ENCODE results near the gene PRDM5.

PRDM5 gene

DNA sequence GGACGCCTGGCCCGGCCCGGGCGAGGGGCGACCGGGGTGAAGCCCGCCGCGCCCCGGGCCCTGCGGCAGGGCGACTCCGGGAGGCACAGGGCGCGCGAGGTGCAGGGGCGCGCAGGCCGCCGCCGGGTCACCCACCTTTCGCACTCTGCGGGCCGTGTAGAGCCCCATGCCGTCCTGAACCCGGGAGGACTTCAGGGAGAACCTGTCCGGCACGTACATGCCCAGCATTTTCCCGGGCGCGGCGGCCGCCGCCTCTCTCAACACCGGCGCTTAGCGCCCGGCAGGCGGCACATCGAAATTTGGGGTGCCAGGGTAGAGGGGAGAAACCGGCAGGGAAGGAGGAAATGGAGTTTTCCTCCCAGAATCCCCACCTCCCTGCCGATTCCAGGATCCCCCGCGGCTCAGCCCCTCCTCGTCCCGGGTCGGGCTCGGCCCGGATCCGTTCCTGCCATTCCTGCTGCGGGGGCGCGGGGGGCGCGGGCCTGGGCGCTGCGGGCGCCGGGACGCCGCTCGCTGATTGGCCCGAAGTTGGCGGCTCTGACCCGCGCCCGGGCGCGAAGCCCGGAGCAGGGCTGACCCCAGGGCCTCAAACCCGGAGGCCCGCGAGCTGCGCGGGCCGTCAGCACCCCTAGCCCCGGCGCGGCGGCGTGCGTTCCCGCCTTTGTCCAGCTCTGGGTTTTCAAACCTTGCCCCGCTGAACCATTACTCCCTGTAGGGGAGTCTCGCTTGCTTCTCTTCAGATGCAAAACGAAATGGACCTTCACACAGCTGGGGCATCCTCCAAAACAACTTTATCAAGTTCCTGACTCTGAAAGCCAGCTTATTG, at the start of gene PRDM5:
Gene PRDM5, minus strand, starts transcription at position 346 of the 826 bp plus-strand sequence. Its CDS starts 118 bp downstream, at position 228.
- peak; percentile 31 for DNase-seq

DNA sequence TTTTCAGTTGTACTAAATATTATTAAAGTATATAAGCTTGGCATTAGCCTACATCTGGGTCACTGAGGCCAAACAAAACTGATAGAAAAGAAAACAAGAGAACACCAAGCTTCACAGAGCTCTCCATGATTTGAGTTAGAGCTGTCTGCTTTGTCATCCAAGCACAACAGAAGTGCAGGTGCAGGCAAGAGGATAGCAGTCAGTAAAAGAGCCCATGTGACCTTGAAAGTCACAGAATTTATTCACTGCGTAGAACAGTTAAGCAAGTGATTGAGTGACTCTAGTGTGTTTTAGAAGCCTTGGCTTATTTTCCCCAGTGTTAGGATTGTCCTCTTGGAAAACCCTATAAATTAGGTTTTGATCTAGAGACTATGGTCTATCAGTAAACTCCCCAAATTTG, 49.4 kb upstream of the PRDM5 start:
- no peak for DNase-seq

DNA sequence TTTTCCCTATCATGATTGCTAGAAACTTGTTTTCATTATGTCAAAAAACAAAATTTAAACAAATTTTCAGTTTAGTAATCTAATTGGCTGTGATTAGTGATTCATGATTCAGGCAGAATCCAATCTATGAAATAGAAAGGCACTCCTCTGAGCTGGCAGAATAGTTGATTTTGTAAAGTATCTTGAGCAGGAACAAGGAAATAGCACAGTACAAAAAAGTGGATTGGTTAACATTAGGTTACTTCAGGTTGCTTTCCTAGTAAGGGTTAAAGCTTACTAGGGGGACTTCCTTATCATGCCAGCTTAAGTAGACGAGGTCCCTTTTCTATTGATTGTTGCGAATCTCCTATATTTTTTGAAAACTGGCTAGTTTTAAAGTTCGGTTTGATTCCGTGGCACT, 43.4 kb upstream of the PRDM5 start:
- DNase-seq: no peak

DNA sequence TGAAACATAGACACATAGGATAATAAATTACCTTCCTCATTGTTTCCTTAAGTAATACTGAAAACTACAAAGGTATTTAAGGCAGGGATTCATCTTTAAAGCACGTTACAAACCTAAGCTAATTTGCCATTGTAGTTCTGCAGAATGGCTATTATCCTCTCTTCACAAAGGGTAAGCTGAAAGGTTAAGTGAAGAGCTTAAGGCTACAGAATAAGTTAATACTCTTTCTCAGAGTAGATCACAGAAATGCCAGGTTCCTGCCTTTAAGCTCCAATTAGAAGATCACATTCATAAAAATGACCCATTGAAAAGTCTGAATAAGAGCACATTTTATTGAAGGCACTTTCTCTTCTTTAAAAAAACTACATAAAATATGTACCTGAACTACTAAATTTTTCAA, 42.1 kb upstream of the PRDM5 start:
- no peak for DNase-seq

DNA sequence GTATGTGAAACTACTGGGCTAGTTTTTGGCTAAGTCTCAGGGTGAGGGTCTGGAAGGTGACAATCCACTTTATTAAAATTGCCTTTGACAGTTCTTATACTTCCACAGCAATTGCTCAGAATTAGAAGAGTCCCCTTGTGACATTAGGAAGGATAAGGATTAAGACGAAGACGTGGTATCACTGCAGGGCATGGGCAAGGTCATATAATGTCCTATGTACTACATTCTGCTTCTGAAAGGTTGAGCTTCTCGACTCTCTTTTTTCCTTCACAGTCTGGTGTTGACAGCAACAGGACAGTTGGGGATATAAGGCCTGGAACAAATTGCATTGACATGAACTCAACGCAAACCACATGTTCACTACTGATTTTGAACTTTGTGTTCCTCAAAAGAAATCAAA, 40.9 kb upstream of the PRDM5 start:
- no peak for DNase-seq

DNA sequence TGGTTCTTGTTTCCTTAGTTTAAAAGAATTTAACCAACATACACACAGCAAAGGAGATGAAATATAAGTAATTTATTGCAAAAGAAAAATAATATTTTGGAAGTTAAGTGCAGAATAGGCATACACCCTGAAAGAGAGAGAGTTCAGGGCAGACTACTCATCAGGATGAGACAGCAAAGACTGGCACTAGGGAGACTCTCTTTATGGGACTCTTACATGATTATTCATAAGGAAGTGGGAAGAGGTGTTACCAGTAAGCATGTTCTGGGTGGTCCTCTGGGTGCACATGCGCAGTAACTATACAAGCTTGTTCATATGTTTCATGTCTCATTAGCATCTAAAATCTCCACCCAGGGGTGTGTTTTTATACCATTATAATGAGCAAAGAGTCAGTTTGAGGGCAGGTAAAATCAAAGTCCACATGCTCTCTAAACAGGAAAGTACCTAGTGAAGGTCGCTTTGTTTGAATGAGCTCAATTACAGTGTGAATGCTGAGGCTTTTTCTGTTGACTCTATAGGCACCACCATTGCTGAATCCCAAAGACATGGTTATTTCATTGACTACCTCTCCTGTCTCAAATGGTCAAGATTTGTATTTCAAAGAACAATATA, 38.2 kb upstream of the PRDM5 start:
- DNase-seq: no peak

DNA sequence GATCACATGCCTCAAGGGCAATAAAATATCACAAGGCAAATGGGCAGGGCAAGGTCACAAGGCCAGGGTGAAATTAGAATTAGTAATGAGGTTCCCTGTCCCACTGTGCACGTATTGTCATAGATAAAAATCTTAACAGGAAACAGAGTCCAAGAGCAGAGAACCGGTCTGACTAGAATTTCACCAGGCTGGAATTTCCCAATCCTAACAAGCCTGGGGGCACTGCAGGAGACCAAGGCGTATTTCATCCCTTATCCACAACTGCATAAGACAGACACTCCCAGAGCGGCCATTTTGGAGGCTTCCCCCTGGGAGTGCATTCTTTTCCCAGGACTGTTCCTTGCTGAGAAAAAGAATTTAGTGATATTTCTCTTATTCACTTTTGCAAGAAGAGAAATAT, 25.9 kb upstream of the PRDM5 start:
- DNase-seq: no peak

DNA sequence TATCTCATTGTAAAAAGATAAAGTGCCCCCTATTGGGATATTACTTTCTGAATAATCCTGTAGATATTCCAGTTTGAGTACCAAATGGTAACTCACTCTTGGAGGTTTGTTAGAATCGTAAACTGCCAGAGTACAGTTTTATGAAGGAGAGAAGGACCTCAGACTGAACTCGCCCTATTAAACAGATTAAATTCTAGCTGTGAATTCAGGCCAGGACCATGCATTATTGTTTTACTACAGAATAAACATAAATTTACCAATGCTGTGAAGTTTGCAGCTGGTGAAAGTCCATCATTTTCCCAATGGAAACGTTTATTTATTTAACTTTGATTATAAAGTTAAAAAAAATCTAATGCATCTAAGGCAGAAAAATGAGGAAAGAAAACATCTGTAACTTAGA, 20.2 kb upstream of the PRDM5 start:
- no peak for DNase-seq

DNA sequence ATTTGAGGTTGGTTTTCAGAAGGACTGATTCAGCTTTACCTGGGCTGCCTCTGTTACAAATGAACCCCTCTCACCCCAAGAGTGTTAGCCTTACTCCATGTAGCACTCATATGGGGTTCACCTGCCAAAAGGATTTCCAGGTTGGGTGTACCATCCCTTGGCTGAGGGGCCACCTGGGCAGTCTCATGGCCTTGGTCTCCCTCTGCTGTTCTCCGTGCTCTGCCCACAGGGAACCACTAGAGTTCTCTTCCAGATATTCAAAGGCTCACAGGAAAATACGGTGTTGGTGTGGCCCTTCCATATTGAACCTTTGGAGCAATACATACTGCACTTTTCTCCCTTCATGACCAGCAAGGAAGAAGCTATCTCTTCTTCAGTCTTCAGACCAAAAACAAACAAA, 18.0 kb upstream of the PRDM5 start:
- DNase-seq: no peak

DNA sequence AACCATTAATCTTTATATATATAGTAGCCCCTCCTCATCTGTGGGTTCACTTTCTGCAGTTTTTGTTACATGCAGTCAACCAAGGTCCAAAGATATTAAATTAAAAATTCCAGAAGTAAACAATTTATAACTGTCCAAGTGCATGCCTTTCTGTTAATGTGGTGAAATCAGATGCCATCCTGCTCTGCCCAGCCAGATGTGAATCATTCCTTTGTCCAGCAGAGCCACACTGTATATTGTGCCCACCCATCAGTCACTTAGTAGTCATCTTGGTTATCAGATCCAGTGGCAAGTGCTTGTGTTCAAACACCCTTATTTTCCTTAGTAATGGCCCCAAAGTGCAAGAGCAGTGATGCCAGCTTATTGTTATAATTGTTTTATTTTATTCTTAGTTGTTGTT, 17.2 kb upstream of the PRDM5 start:
- DNase-seq: no peak

DNA sequence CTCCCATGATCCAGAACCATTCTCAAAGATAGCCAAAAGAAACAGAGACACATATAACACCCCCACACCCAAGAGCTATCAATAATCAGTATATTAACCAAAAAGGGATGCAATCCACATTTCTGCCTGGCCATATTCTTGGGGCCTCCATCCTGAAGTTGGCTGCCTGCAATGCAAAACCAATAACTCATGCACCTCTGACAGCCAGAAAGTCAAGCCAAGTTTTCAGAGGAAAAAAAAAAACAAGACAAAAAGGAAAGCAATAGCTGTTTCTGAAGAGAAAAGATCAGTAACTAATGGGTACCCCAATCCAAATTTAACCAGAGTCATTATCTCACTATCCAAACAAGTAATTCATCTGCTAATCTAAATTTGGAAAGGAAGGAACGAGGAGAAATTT, 7.3 kb upstream of the PRDM5 start:
- no peak for DNase-seq

DNA sequence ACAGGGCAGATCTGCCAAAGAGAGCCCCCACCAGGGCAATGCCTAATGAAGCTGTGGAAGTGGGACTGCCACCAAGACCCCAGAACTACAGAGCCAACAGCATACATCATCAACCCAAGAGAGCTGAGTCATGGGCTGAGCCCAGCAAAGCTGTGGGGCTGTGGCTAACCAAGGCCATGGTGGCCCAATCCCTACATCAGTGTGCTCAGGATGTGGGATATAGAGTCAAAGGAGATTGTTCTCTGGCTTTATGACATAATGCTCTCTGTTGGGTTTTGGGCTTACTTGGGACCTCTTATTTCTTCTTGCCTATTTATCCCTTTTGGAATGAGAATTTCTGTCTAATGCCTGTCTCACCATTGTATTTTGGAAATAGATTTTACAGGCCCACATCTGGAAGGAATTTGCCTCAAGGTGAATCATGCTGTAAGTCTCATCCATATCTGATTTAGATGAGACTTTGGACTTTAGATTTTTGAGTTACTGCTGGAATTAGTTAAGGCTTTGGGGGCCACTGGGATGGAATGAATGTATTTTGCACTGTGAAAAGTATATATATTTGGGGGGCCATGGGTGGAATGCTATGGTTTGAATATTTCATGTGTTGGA, 5.4 kb upstream of the PRDM5 start:
- no peak for DNase-seq

DNA sequence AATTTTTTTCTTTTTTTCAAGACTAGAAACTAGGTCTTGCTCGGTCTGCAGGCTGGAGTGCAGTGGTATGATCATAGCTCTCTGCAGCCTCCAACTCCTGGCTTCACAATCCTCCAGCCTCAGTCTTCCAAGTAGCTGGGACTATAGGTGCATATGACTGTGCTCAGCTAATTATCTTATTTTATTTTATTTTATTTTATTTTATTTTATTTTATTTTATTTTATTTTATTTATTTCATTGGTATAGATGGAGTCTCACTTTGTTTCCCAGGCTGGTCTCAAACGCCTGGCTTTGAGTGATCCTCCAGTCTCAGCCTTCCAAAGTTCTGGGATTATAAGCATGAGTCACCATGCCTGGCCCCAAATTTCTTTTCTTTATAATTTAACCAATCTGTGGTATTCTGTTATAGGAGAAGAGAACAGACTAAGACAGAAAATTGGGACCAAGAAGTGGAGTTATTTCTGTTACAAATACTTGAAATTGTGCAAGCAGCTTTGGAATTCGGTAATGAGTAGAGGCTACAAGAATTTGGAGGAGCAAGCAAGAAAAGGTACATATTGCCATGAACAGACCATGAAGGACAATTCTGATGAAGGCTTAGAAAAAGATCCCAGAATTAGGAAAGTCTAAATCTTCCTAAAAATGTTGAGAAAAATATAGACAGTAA, 4.0 kb upstream of the PRDM5 start:
- DNase-seq: no peak

DNA sequence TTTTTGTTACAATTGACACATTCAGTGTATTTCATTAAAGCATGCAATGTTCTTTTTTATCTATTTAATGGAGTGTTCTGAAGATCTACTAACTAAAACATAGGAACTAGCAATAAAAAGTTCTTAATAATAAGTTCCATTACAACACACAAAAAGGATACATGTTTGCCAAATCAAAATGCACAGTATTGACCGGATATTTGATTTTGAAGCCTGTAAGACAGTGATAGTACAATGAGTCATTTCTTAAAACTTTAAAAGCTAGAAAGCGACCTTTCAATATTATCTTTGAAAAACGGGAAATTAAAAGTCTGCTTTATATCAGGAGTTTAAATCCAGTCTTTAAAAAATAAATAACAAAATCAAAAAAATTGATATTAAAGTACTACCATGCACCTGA, 2.4 kb upstream of the PRDM5 start:
- DNase-seq: no peak

DNA sequence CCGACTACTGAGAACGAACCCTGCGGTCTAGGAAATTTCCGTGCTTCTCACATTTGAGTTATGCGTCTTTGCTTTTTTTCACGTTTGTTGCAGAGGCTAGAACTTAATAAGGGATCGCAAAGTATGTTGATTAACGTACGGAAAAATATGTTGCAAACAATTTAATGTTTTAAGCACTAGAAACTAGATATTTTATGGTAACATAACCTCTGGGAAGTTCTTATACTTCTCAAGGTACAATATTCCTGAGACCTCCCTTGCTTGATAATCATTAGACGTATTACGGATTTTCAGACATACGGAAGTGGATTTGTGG, 639 bp upstream of the PRDM5 start:
- no peak for DNase-seq

DNA sequence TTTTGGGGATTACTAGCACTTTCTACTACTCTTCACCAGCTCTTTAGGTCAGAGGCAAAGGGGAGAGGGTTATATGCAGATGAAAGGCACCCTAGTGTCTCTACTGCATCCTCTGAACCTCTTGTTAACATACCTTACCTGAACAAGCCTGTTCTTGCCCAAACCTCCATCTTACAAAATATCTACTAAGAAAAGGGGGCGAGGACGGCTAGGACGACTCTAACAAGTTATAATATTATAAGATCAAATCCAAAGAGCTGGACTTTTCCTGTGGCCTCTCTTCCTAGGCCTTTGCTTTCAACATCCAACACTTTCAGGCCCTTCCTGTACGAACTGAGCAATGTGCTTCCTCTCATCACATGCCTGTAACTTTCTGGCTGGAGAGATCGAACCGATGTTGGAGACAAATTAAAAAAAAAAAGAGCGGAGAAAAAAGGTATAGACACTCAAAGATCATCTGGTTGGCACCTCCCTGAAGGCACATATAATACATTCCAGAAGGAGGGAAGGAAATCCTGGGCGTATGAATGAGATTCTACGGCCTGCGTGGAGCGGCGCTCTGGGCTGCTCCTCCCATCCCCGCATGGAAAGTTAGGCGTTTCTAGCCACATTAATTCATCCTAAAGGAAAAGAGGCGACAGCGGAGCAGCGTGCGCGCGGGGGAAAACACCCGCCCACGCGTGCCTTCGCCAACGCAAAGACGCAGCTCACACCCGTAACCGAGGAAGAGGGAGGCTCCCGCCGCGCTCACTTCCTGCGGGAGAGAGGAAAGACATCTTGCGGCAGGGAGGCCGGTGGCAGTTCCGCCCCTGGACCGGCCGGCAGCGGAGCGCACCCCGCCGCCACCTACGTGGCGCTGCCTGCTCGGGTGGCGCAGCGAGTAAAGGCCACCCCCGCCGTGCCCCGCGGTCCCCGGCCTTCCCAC, 808 bp downstream of the PRDM5 start:
- peak; percentile 61 for DNase-seq

DNA sequence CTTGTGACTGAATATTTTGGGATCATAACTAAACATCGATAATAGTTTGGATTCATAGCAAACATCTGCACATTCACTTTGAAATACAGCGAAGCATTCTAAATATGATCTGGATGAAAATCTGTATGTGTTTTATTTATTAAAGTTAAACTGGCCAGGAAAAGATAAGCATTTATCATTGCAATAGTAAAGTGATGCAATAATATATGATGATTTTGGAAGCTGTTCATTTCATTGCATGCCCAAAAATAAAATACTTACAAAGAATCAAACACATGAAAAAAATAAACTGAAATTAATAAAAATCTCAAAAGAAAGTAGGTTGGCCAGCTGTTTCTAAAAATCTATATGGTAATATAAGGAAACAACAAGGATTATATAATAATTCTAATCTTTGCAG, 1.9 kb downstream of the PRDM5 start:
- no peak for DNase-seq

DNA sequence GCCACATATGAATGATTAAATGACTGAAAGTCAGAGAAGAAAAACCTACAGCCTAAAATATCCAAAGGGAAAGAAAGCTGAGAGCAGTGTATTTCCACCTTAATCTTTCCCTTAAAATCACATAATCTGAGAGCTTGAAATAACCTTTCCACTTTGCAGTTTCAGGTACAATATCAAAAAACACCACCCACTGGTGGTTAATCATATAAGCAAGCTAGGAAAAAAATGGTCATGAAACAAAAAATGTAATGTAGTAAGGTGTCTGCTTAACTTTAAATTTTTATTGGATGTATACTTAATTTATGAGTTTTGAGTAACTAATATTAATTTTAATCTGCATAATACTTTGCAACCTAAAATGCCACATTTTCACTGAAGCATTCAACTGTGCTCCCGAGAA, 3.2 kb downstream of the PRDM5 start:
- DNase-seq: no peak

DNA sequence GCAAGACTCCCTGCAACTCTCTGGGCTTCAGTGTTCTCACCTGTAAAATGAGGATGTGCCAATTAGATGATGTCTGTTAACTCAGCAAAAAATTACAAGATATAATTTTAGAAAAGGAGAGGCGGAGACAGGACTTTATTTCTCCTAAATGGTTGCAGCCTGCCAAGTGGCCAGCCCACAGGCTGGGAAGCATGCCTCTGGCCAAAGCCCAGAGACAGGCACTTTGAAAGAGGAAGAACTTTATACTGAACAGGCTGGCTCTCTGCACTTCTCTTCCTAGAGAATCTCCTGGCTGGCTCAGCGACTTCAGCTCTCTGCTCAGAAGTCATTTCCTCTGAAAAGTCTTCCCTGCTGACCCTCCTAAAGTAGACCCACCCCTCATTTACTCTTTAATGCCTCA, 3.7 kb downstream of the PRDM5 start:
- no peak for DNase-seq

DNA sequence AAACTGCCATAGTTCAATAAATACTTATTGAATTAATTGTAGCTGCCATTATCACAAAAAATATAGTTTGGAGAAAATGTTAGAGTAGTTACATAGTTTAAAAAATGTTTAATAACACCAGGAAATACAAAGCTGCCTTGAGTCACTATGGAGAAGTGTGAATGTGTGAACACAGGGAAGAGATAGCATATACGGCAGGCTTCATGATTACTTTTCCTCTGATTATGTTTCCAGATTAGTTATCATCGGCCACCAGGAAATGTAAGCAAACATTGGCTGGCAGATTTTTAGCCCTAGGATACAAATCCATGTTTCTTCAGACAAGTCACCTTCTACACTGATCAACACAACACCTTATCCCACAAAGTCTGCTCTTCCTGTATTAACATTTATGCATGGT, 4.4 kb downstream of the PRDM5 start:
- DNase-seq: no peak

DNA sequence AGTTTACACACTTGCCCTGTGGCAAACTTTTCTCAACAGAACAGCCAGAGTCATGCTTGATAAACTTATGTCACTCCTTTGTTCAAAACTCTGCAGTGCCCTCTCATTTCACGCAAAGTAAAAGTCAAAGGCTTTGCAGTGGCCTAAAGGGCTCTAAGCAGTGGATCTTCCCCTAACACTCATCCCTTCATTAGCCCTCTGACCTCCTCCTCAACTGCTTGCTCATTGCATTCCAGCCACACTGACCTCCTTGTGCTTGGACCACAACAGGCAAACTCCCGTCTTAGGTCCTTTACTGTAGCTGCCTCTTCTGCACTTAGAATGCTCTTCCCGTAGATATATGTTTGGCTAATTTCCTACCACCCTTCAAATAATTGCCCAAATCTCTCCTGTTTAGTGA, 5.6 kb downstream of the PRDM5 start:
- DNase-seq: no peak

DNA sequence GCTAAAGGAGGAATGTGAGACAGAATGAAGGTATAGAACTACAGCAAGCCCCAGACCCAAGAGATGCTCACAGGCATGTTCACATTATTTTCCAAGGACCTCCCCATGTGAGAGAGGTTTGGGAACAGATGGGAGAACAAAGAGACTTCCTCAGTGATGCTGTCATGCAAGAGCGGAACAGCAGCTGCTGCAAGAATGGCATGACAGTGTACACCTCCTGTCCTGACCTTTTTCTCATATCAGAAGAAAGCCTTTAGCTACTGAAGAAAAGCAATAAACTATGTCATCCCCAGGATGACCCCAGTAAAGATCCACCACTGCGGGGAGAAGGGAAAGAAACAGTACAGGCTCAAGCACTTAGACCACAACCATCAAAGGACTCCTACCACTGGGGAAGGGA, 7.2 kb downstream of the PRDM5 start:
- DNase-seq: no peak

DNA sequence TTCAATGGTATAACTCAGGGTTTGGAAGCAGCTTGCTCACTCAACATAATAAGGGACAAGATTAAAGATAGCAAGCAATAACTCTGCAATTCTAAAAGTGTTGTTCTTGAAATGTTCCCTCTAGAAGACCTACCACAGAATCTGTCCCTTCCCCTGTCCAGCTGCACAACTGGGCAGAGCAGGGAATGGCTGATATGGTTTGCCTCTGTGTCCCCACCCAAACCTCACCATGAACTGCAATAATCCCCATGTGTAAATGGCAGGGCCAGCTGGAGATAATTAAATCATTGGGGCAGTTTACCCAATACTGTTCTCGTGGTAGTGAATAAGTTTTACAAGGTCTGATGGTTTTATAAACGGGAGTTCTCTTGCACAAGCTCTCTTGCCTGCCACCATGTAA, 19.1 kb downstream of the PRDM5 start:
- DNase-seq: no peak

All from stimulated activated CD4-positive, alpha-beta T cell treated with anti-CD3 and anti-CD28 coated beads, Interleukin-4, amount 100 ng/mL, for 1 hour (primary cell).